ENCODE measurements around the gene ZNF80. TPM values are rescaled to one million over a fixed set of nuclear protein-coding genes. Genes with fewer than 3 reads are reported as not detected.
"Not testable (repeated sequence)": the region's sequence is repeated elsewhere in the genome, so short reads cannot be mapped to it uniquely, and the experiment has no call there.

ZNF80 gene
- polyA plus RNA-seq (2012; ENCODE audit: insufficient read depth, insufficient read length), result 0.39 TPM

GRCh38 chr3:114237478-114237877 is at the start of gene ZNF80:
ZNF80 (minus strand) TSS chr3:114237578; CDS start chr3:114237074, 504 bp downstream.
- not testable (repeated sequence) for H3K4me3 ChIP-seq (ENCODE audit: low read length); DNase-seq (ENCODE audit: low read depth, low spot score)

GRCh38 chr3:114286266-114286665 is 48.9 kb upstream of the ZNF80 start:
- DNase-seq (ENCODE audit: low read depth, low spot score), result no peak

GRCh38 chr3:114285648-114286230 is 48.4 kb upstream of the ZNF80 start:
- DNase-seq (ENCODE audit: low read depth, low spot score), result no peak
- no peak overlapping the region for H3K4me3 ChIP-seq (ENCODE audit: low read length)

More at GRCh38 chr3:114286266-114286665, 48.9 kb upstream of the ZNF80 start:
- no peak overlapping the region for H3K4me3 ChIP-seq (ENCODE audit: low read length)

GRCh38 chr3:114284644-114285043 is 47.3 kb upstream of the ZNF80 start:
- H3K4me3 ChIP-seq (ENCODE audit: low read length), result no peak overlapping the region
- DNase-seq (ENCODE audit: low read depth, low spot score), result no peak

GRCh38 chr3:114276856-114277255 is 39.5 kb upstream of the ZNF80 start:
- not testable (repeated sequence) for DNase-seq (ENCODE audit: low read depth, low spot score); H3K4me3 ChIP-seq (ENCODE audit: low read length)

GRCh38 chr3:114274929-114275328 is 37.6 kb upstream of the ZNF80 start:
- no peak overlapping the region for H3K4me3 ChIP-seq (ENCODE audit: low read length)
- no peak for DNase-seq (ENCODE audit: low read depth, low spot score)

GRCh38 chr3:114272271-114272670 is 34.9 kb upstream of the ZNF80 start:
- DNase-seq (ENCODE audit: low read depth, low spot score), result no peak
- no peak overlapping the region for H3K4me3 ChIP-seq (ENCODE audit: low read length)

- DNase-seq (ENCODE audit: low read depth, low spot score), result no peak
- no peak overlapping the region for H3K4me3 ChIP-seq (ENCODE audit: low read length)
Observed at GRCh38 chr3:114270019-114270418, 32.6 kb upstream of the ZNF80 start.

GRCh38 chr3:114260152-114260551 is 22.8 kb upstream of the ZNF80 start:
- no peak for DNase-seq (ENCODE audit: low read depth, low spot score)
- H3K4me3 ChIP-seq (ENCODE audit: low read length), result no peak overlapping the region

GRCh38 chr3:114259566-114259965 is 22.2 kb upstream of the ZNF80 start:
- DNase-seq (ENCODE audit: low read depth, low spot score), result no peak
- H3K4me3 ChIP-seq (ENCODE audit: low read length), result no peak overlapping the region

GRCh38 chr3:114253505-114253904 is 16.1 kb upstream of the ZNF80 start:
- H3K4me3 ChIP-seq (ENCODE audit: low read length), result no peak overlapping the region
- no peak for DNase-seq (ENCODE audit: low read depth, low spot score)

- no peak overlapping the region for H3K4me3 ChIP-seq (ENCODE audit: low read length)
- no peak for DNase-seq (ENCODE audit: low read depth, low spot score)
Observed at GRCh38 chr3:114252954-114253353, 15.6 kb upstream of the ZNF80 start.

- no peak overlapping the region for H3K4me3 ChIP-seq (ENCODE audit: low read length)
- DNase-seq (ENCODE audit: low read depth, low spot score), result no peak
Observed at GRCh38 chr3:114242947-114243346, 5.6 kb upstream of the ZNF80 start.

GRCh38 chr3:114241262-114241661 is 3.9 kb upstream of the ZNF80 start:
- no peak for DNase-seq (ENCODE audit: low read depth, low spot score)
- H3K4me3 ChIP-seq (ENCODE audit: low read length), result no peak overlapping the region

- DNase-seq (ENCODE audit: low read depth, low spot score); H3K4me3 ChIP-seq (ENCODE audit: low read length): not testable (repeated sequence)
Observed at GRCh38 chr3:114238146-114238785, 888 bp upstream of the ZNF80 start.

GRCh38 chr3:114235431-114235830 is 1.9 kb downstream of the ZNF80 start:
- no peak for DNase-seq (ENCODE audit: low read depth, low spot score)
- no peak overlapping the region for H3K4me3 ChIP-seq (ENCODE audit: low read length)

- DNase-seq (ENCODE audit: low read depth, low spot score), result no peak
- no peak overlapping the region for H3K4me3 ChIP-seq (ENCODE audit: low read length)
Observed at GRCh38 chr3:114234745-114235144, 2.6 kb downstream of the ZNF80 start.

GRCh38 chr3:114231616-114232015 is 5.8 kb downstream of the ZNF80 start:
- peak; percentile 6 for DNase-seq (ENCODE audit: low read depth, low spot score)
- no peak overlapping the region for H3K4me3 ChIP-seq (ENCODE audit: low read length)

GRCh38 chr3:114227076-114227475 is 10.3 kb downstream of the ZNF80 start:
- no peak overlapping the region for H3K4me3 ChIP-seq (ENCODE audit: low read length)
- no peak for DNase-seq (ENCODE audit: low read depth, low spot score)

- no peak overlapping the region for H3K4me3 ChIP-seq (ENCODE audit: low read length)
- DNase-seq (ENCODE audit: low read depth, low spot score), result no peak
Observed at GRCh38 chr3:114226313-114226712, 11.1 kb downstream of the ZNF80 start.

- no peak overlapping the region for H3K4me3 ChIP-seq (ENCODE audit: low read length)
- no peak for DNase-seq (ENCODE audit: low read depth, low spot score)
Observed at GRCh38 chr3:114223143-114223542, 14.2 kb downstream of the ZNF80 start.
